Bronchial epithelial cell (primary cell): ENCODE results near the gene FGD4. TPM values are rescaled to one million over a fixed set of nuclear protein-coding genes. Genes with fewer than 3 reads are reported as not detected.

ENCODE experiments used
- DNase-seq: peaks from one replicate; pipeline ENCODE4 v3.0.0-alpha.2; 2010; ENCODE audit warnings: low read depth
- FAIRE-seq: peaks from 2 replicates; lab custom pipeline; 2011; peaks lifted over from hg19 to GRCh38; lab: Jason Lieb, UNC
- H3K27me3 ChIP-seq: 2 replicates; pipeline ENCODE4 v1.5.1; 2011; ENCODE audit warnings: low read length; ENCODE audit not compliant: control insufficient read depth, insufficient read depth
- H3K36me3 ChIP-seq: 2 replicates; pipeline ENCODE4 v1.5.1; 2011; ENCODE audit warnings: low read length; ENCODE audit not compliant: control insufficient read depth, insufficient read depth
- H3K4me3 ChIP-seq: 2 replicates; pipeline ENCODE4 v1.5.1; 2011; ENCODE audit warnings: mild to moderate bottlenecking, low read depth, low read length, control low read depth
- total RNA-seq: library from RNA; depleted of rRNA; stranded (reverse); fragments of >200 nt; gene quantifications from 2 replicates; pipeline ENCODE4 v1.2.1, GENCODE V29; 2014
- TF ChIP-seq, protein P1 (sequence below): IDR thresholded peaks from 2 replicates; pipeline ENCODE4 v1.5.1; 2011; ENCODE audit warnings: mild to moderate bottlenecking, moderate library complexity, low read length, control low read depth, inconsistent platforms; ENCODE audit not compliant: insufficient read depth, severe bottlenecking

FGD4 gene
- total RNA-seq, 1 donor from 2014 or later: 22.9 TPM

DNA sequence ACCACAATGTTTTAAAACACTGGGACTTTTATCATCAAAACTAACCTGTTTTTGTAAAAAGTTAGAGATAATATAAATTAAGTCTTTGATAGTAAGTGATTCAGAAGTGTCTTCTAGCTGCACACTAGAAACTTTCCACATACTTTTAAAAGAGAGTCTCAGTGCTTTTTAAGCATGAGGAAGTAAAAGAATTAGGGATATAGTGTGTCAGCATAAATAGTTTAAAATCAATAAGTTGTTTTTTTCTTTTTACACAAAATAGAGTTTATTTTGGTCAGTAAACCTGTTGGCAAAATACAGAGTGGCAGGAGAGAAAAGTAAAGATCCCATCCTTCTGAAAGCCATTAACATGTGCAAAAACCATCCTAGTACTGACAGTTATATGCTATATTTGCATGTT is 281.4 kb downstream of the FGD4 start:
- FAIRE-seq (no peak), DNase-seq (no peak)
- TF ChIP-seq, protein P1, sequence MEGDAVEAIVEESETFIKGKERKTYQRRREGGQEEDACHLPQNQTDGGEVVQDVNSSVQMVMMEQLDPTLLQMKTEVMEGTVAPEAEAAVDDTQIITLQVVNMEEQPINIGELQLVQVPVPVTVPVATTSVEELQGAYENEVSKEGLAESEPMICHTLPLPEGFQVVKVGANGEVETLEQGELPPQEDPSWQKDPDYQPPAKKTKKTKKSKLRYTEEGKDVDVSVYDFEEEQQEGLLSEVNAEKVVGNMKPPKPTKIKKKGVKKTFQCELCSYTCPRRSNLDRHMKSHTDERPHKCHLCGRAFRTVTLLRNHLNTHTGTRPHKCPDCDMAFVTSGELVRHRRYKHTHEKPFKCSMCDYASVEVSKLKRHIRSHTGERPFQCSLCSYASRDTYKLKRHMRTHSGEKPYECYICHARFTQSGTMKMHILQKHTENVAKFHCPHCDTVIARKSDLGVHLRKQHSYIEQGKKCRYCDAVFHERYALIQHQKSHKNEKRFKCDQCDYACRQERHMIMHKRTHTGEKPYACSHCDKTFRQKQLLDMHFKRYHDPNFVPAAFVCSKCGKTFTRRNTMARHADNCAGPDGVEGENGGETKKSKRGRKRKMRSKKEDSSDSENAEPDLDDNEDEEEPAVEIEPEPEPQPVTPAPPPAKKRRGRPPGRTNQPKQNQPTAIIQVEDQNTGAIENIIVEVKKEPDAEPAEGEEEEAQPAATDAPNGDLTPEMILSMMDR: no peak
- no peak overlapping the region for H3K4me3 ChIP-seq
- no peaks in the 10 kb centered on the region for H3K36me3 ChIP-seq
- no peaks in the 10 kb centered on the region for H3K27me3 ChIP-seq

DNA sequence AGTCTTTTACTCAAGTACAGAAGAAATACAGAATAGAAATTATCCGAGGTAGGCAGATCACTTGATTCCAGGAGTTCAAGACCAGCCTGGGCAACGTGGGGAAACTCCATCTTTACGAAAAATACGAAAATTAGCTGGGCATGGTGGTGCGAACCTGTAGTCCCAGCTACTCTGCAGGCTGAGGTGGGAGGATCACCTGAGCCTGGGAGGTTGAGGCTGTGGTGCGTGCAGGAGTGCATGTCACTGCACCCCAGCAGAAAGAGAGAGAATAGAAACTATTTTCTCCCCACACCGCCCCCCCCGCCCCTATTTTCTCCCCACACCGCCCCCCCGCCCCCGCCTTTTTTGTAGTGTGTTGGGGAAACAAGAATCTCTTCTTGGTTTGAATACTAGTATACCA is 281.9 kb downstream of the FGD4 start:
- FAIRE-seq (no peak), DNase-seq (no peak)
- Histone ChIP-seq H3K4me3 (no peak overlapping the region), H3K36me3 (no peaks in the 10 kb centered on the region), H3K27me3 (no peaks in the 10 kb centered on the region)
- TF ChIP-seq, protein P1: no peak

DNA sequence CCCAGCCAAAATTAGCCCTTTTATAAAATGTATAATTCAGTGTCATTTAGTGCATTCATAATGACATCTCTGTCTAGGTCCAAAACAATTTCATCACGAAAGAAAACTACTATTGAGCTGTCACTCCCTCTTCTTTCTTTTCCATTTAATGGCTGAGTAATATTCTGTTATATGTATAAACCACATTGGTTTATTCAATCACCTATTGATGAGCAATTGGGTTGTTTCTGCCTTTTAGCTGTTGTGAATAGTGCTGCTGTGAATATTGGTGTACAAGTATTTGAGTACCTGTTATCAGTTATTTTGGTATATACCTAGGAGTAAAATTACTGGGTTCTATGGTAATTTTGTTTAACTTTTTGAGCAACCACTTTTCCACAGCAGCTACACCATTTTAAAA is 287.0 kb downstream of the FGD4 start:
- DNase-seq: no peak
- H3K4me3 ChIP-seq: no peak overlapping the region
- no peaks in the 10 kb centered on the region for H3K36me3 ChIP-seq
- TF ChIP-seq, protein P1: no peak
- FAIRE-seq: no peak
- H3K27me3 ChIP-seq: no peaks in the 10 kb centered on the region

DNA sequence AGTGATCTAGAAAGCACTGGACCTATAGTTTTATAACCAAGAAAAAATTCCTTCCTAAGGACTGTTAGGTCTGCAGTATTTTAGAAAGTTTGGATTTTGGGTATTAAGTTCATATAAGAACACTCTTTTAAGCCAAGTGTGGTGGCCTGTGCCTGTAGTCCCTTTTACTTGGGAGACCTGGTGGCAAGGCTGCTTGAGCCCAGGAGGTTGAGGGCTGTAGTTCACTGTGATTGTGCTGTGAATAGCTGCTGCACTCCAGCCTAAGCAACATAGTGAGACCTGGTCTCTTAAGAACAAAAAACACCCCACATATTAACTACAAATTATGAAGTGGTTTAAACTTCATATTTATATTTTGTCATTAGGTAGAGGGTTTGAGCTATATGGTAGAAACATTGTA is 289.4 kb downstream of the FGD4 start:
- peaks cover 2% of the 10 kb centered on the region for H3K36me3 ChIP-seq
- FAIRE-seq (no peak), DNase-seq (no peak)
- H3K4me3 ChIP-seq: no peak overlapping the region
- no peaks in the 10 kb centered on the region for H3K27me3 ChIP-seq
- TF ChIP-seq, protein P1: no peak

DNA sequence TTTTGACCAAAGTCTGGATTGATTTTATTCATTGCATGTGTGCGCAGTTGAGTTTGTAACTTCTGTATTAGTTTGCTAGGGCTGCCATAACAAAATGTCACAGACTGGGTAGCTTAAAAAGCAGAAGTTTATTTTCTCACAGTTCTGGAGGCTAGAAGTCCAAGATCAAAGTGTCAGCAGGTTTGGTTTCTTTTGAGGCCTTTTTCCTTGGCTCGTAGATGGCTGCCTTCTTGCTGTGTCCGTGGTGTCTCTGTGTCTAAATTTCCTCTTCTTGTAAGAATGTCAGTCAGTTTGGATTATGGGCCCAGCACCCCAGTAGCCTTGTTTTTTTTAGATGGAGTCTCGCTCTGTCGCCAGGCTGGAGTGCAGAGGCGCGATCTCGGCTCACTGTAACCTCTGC is 291.6 kb downstream of the FGD4 start:
- Histone ChIP-seq H3K27me3 (no peaks in the 10 kb centered on the region), H3K36me3 (peaks cover 2% of the 10 kb centered on the region), H3K4me3 (no peak overlapping the region)
- no peak for DNase-seq
- FAIRE-seq: no peak
- TF ChIP-seq, protein P1: no peak

DNA sequence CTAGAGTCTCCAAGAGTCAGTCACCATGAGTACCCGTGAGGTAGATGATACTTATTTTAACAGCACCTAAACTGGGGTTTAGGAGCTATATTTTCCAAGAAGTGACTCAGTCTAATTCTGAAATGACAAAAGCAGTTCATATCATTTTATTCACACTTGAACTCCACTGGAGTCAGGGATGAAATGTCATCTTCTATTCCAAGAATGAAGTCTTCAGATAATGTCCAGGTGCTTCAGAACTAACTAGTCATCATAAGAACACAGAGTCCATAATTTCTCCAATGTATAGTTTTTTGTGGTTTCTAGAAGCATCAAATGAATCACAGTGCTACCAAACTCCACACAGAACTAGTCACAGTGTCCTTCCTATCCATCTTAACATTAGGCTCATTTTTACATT is 293.0 kb downstream of the FGD4 start:
- TF ChIP-seq, protein P1: no peak
- no peak for FAIRE-seq
- DNase-seq: no peak
- Histone ChIP-seq H3K36me3 (peaks cover 2% of the 10 kb centered on the region), H3K27me3 (no peaks in the 10 kb centered on the region), H3K4me3 (no peak overlapping the region)
